Astrocyte of the cerebellum (primary cell): Measurements from ENCODE around the gene ZSWIM5.
"Not testable (repeated sequence)": the region's sequence is repeated elsewhere in the genome, so short reads cannot be mapped to it uniquely, and the experiment has no call there.

ENCODE experiments used
- DNase-seq: peaks from one replicate; pipeline ENCODE4 v3.0.0-alpha.2; 2011; ENCODE audit warnings: low read depth
- H3K4me3 ChIP-seq: 2 replicates; pipeline ENCODE4 v1.5.1; 2011; ENCODE audit warnings: mild to moderate bottlenecking, low read depth, low read length, moderate library complexity
- in situ Hi-C: cut with HindIII; loops from 2 replicates; pipeline ENCODE4 v1.10.0; 2017; ENCODE audit warnings: low sequenced_read_pairs
- TF ChIP-seq, protein P1 (sequence below): IDR thresholded peaks from 2 replicates; pipeline ENCODE4 v1.5.1; 2012; ENCODE audit warnings: low read length, low read depth, moderate library complexity, mild to moderate bottlenecking; ENCODE audit errors: missing control alignments

ZSWIM5 gene

DNA sequence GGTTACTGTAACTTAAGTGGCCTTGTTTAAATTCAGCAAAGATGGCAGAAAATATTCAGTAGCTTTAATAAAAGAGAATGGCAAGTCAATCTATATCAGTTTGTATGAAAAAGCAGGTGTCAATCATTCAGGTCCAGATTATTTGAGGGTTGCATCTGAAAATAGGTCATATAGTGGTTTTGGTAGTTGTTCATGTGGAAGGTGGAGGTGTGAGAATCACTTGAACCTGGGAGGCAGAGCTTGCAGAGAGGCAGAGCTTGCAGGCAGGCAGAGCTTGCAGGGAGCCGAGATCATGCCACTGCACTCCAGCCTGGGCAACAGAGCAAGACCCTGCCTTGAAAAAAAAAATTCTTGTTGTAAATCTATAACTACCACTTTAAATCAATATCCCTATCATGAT lies 88.6 kb downstream of the ZSWIM5 start:
- TF ChIP-seq, protein P1, sequence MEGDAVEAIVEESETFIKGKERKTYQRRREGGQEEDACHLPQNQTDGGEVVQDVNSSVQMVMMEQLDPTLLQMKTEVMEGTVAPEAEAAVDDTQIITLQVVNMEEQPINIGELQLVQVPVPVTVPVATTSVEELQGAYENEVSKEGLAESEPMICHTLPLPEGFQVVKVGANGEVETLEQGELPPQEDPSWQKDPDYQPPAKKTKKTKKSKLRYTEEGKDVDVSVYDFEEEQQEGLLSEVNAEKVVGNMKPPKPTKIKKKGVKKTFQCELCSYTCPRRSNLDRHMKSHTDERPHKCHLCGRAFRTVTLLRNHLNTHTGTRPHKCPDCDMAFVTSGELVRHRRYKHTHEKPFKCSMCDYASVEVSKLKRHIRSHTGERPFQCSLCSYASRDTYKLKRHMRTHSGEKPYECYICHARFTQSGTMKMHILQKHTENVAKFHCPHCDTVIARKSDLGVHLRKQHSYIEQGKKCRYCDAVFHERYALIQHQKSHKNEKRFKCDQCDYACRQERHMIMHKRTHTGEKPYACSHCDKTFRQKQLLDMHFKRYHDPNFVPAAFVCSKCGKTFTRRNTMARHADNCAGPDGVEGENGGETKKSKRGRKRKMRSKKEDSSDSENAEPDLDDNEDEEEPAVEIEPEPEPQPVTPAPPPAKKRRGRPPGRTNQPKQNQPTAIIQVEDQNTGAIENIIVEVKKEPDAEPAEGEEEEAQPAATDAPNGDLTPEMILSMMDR = no peak
- no peak for DNase-seq
- in situ Hi-C loops = no loop called here
- no peak overlapping the region for H3K4me3 ChIP-seq

DNA sequence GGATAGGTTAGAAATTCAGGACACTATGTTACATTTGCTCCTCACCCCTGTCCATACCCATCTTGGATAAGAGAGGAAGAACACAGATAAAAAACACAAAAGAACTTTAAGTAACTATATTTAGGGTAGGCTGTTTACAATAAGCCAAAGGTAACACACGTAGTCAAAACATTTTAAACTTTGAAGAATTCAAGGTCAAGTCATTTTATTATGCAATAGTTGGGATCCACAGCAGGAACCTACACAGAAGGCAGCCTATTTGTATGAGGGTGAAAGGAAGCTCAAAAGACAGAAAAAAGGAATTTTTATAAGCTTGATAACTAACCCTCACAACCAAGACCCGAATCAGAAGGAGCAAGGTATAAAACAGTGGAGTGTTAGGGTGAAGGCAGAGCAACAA lies 89.6 kb downstream of the ZSWIM5 start:
- in situ Hi-C loops = no loop called here
- TF ChIP-seq, protein P1 = no peak
- no peak overlapping the region for H3K4me3 ChIP-seq
- DNase-seq = no peak

DNA sequence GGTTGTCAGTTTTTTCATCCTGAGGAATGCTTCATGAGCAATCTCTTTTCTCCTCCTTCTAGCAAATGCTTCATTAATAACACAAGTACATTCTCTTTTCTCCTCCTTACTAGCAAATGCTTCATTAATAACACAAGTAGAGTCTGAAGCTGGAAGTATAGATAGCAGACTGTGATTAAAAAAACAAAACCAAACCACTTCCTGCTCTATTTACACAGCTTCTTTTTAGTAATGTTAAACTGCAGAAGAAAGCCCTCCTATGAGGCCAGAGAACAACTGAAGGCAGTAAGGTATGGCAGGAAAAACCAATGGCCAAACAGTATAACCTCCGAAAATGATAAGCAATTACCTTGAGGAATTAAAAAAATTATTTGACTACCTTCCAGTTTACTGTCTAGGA lies 90.1 kb downstream of the ZSWIM5 start:
- no peak overlapping the region for H3K4me3 ChIP-seq
- in situ Hi-C loops = no loop called here
- DNase-seq = no peak
- TF ChIP-seq, protein P1 = no peak

DNA sequence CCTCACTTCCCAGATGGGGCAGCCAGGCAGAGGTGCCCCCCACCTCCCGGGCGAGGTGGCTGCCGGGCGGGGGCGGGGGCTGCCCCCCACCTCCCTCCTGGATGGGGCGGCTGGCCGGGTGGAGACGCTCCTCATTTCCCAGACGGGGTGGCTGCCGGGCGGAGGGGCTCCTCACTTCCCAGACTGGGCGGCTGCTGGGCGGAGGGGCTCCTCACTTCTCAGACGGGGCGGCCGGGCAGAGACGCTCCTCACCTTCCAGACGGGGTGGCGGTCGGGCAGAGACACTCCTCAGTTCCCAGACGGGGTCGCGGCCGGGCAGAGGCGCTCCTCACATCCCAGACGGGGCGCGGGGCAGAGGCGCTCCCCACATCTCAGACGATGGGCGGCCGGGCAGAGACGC lies 91.2 kb downstream of the ZSWIM5 start:
- in situ Hi-C loops, DNase-seq, H3K4me3 ChIP-seq: not testable (repeated sequence)

DNA sequence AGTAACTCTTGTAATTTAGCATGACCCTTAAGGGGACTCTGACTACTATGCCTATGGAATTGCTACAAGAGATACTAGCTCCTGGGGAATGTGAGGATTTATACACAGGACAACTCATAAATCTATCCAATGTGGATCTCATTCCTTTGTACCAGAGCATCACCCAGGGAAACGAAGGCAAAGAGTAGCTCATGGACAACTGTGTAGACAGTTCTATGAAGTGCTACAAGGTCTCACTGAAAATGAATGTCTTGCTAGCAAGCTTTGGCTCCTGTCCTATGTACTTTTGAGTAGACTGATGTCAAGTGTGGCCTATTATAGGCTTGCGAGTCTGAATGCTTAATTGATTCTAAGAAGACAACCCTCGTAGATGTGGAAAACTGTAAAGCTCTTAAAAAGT lies 93.7 kb downstream of the ZSWIM5 start:
- TF ChIP-seq, protein P1 = no peak
- in situ Hi-C loops = no loop called here
- H3K4me3 ChIP-seq = no peak overlapping the region
- DNase-seq = no peak

DNA sequence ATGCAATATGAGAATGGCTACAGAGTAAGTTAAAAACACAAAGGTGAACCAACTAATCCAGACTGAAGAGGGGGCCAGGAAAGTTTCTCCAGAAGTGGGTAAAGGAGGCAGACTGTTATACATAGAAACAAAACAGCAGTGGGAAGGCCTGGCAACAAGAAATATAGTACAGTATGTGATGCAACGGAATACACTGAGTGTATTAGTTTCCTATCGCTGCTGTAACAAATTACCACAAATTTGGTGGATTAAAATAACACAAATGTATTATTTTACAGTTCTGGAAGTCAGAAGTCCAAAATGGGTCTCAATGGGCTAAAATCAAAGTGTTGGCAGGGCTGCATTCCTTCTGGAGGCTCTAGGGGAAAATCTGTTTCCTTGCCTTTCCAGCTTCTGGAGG lies 95.2 kb downstream of the ZSWIM5 start:
- in situ Hi-C loops = no loop called here
- TF ChIP-seq, protein P1 = no peak
- DNase-seq = no peak
- H3K4me3 ChIP-seq = no peak overlapping the region

DNA sequence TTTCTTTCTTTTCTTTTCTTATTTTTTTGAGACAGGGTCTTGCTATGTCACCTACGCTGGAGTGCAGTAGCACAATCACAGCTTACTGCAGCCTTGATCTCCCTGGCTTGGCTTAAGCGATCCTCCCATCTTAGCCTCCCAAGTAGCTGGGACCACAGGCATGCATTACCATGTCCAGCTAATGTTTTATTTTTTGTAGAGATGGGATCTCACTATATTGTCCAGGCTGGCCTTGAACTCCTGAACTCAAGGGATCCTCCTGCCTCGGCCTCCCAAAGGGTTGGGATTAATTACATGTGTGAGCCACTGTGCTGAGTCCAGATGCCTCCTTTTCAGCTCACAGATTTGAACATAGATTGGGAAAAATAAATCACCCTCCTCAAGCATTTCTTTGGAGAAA lies 98.6 kb downstream of the ZSWIM5 start:
- in situ Hi-C loops = no loop called here
- TF ChIP-seq, protein P1 = no peak
- no peak for DNase-seq
- H3K4me3 ChIP-seq = no peak overlapping the region

DNA sequence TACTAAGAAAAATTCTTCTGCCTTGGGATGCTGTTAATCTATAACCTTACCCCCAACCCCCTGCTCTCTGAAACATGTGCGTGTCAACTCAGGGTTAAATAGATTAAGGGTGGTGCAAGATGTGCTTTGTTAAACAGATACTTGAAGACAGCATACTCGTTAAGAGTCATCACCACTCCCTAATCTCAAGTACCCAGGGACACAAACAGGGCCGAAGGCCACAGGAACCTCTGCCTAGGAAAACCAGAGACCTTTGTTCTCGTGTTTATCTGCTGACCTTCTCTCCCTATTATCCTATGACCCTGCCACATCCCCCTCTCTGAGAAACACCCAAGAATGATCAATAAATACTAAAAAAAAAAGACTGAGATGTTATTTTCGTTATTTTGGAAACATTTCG lies 99.5 kb downstream of the ZSWIM5 start:
- DNase-seq, in situ Hi-C loops, H3K4me3 ChIP-seq: not testable (repeated sequence)

DNA sequence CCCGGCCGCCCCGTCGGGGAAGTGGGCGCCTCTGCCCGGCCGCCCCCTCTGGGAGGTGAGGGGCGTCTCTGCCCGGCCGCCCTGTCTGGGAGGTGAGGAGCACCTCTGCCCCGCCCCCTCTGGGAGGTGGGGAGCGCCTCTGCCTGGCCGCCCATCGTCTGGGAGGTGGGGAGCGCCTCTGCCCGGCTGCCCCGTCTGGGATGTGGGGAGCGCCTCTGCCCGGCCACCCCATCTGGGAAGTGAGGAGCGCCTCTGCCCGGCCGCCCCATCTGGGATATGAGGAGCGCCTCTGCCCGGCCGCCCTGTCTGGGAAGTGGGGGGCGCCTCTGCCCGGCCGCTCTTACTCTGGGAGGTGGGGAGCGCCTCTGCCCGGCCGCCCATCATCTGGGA lies 100.3 kb downstream of the ZSWIM5 start:
- DNase-seq, in situ Hi-C loops, H3K4me3 ChIP-seq: not testable (repeated sequence)

DNA sequence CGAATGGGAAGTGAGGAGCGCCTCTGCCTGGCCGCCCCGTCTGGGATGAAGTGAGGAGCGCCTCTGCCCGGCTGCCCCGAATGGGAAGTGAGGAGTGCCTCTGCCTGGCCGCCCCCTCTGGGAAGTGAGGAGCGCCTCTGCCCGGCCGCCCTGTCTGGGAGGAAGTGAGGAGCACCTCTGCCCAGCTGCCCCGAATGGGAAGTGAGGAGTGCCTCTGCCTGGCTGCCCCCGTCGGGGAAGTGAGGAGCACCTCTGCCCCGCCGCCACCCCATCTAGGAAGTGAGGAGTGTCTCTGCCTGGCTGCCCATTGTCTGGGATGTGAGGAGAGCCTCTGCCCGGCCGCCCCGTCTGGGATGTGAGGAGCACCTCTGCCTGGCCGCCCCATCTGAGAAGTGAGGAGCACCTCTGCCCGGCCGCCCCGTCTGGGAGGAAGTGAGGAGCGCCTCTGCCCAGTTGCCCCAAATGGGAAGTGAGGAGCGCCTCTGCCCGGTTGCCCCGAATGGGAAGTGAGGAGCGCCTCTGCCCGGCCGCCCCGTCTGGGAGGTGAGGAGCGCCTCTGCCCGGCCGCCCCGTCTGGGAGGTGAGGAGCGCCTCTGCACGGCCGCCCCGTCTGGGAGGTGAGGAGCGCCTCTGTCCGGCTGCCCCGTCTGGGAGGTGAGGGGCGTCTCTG lies 100.8 kb downstream of the ZSWIM5 start:
- H3K4me3 ChIP-seq, in situ Hi-C loops, DNase-seq: not testable (repeated sequence)
